Mesodermal cell (in vitro differentiated cells): ENCODE measurements around the gene MRPL37.

ENCODE experiments used
- H3K27ac ChIP-seq: 2 replicates; pipeline ENCODE4 v1.7.0; 2013; ENCODE audit warnings: mild to moderate bottlenecking, low read depth, low read length, moderate library complexity; ENCODE audit not compliant: severe bottlenecking
- H3K36me3 ChIP-seq: 2 replicates; pipeline ENCODE4 v1.7.1; 2013; ENCODE audit warnings: mild to moderate bottlenecking, low read length, moderate library complexity; ENCODE audit not compliant: control insufficient read depth, insufficient read depth
- H3K4me1 ChIP-seq: one replicate; pipeline ENCODE4 v1.7.1; 2013; ENCODE audit warnings: mild to moderate bottlenecking, low read length; ENCODE audit not compliant: insufficient read depth, control insufficient read depth, poor library complexity, severe bottlenecking
- H3K4me3 ChIP-seq: 2 replicates; pipeline ENCODE4 v1.7.0; 2013; ENCODE audit warnings: low read length, control low read depth, mild to moderate bottlenecking; ENCODE audit not compliant: insufficient read depth, poor library complexity, severe bottlenecking; ENCODE audit errors: extremely low read depth
- H3K9me3 ChIP-seq: 2 replicates; pipeline ENCODE4 v1.7.1; 2013; ENCODE audit warnings: mild to moderate bottlenecking, low read length, moderate library complexity; ENCODE audit not compliant: control insufficient read depth
- whole genome bisulfite sequencing, 2 experiments: methylation state at CpG; one replicate each; pipeline ENCODE4 v1.1.5; 2013; ENCODE audit warnings: missing lambda C conversion rate in 2 of 2; ENCODE audit not compliant: insufficient coverage in 2 of 2; 5-methylcytosine and 5-hydroxymethylcytosine counted together

MRPL37 gene

DNA sequence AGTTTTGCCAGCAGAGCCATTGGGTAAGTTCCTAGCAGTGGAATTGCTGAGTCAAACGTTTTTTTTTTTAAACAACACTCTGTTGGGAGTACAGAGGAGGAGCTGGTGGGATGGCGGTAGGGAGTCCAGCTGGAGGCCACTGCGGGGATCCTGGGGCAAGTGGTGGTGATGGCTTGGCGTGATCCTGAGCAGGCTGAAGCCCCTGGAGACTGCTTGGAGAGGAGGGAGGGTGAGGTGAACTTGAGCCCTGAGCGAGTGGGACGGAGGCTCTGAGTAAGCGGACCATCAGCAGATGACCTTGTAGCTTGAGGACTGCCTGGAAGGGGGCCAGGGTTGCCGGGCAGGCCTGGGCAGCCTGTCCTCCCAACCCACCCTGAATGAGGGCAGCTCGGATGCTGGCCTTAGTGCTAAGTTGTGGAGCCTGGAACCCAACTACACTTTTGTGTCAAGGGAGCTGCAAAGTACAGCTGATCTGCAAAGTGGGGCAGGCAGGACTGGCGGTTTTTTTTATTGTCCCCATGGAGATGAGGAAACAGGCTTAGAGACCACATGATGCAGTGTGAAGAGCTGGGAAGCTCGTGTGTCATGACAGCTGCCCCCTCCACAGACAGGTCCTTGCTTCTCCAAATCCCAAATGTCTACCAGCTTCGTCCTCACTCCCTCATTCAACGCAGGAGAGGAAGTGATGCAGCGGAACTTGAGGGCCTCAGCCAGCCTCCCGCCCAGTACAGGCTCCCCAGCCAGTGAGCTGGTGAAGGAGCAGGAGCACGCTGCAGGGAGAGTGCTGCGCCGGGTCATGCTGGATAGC is 20.2 kb downstream of the MRPL37 start:
- Histone ChIP-seq H3K27ac (peak overlapping the region; percentile 54), H3K4me3 (no peak overlapping the region), H3K36me3 (peaks cover 45% of the 10 kb centered on the region), H3K9me3 (no peaks in the 10 kb centered on the region), H3K4me1 (peaks cover 22% of the 10 kb centered on the region)
- 83 to 84% methylated on average over 13 to 16 of the region's 18 CpGs for WGBS, 2 experiments

DNA sequence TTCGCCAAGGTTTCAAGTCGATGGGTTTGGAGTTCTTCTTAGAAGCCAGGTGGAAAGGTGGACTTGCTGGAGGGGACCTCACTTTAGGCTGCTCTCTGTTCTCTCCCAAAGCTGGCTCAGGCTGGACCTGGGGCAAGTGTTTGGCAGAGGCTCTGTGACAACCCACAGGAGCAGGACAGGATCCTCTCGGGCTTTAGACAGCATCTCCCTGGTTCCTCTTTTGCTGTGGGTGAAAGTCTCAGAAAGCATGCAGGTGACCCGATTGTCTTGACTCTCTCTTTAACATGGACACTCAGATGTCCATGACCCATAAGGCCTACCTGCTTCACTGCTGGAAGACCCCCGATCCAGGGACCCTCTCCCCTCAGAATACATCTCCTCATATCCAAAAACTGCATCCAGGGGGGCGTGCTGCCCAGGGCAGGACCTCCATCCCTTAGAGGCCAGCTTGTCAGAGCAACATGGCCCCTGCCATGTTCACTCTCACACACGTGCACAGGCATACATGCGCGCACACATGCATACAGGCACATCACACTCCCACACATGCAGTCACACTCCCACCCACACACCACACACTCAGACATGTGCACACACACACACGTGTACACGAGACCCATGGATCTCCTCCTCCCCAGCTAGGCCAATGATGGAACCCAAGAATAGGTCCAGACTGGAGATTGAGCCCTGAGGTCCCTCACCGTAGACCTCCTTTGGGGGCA is 21.3 kb downstream of the MRPL37 start:
- Histone ChIP-seq H3K4me1 (peaks cover 31% of the 10 kb centered on the region), H3K36me3 (peaks cover 44% of the 10 kb centered on the region), H3K4me3 (no peak overlapping the region), H3K9me3 (no peaks in the 10 kb centered on the region), H3K27ac (peak overlapping the region; percentile 41)
- 86 to 97% methylated on average over 9 to 11 of the region's 12 CpGs for WGBS, 2 experiments

DNA sequence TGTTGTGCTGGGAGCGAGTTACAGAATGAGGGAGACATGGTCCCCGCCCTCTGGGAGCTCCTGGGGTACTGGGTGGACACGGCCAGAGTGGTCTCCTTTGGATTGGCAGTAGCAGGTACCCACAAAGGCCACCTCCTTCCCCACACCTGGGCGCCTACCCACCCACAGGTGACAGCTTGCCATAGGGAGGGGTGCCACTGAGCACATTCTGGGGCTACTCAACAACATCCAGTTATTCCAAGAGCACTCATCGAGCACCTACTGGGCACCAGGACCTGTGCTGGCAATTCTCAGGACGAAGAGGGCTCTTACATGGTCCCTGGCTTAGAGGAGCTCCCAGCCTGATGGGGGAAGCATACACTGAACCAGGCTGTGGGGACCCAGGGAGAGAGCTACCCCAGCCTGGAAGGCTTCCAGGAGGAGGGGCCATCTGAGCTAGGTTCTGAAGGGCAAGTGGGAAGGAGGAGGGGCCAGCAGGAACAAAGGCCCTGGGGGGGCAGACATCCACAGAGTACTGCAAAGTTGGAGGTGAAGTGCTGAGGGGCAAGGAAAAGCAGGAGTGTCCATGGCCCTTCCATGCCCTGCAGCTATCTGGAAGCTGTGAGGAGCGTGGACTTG is 22.0 kb downstream of the MRPL37 start:
- Histone ChIP-seq H3K4me1 (peaks cover 33% of the 10 kb centered on the region), H3K4me3 (no peak overlapping the region), H3K9me3 (no peaks in the 10 kb centered on the region), H3K36me3 (peaks cover 40% of the 10 kb centered on the region), H3K27ac (no peak overlapping the region)
- WGBS, 2 experiments = 94 to 100% methylated on average over 5 to 7 of the region's 7 CpGs

DNA sequence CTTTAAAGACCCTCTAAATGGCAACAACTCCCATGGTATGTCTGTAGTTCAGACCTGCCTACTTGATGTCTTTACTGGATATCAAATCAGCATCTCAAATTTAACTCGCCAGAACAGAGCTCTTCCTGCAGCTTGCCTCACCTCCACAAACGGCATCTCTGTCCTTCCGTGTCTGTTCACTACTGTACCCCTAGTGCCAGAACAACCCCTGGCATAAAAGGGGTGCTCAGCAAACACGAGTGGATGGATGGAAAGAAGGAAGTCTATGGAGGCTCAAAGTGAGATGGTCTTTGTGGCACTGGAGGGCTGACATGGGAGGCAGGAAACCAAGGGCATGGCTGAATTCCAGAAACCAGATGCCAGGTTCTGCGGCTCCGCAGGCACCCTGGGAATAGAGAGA is 22.7 kb downstream of the MRPL37 start:
- H3K4me3 ChIP-seq = no peak overlapping the region
- no peaks in the 10 kb centered on the region for H3K9me3 ChIP-seq
- peaks cover 32% of the 10 kb centered on the region for H3K36me3 ChIP-seq
- H3K27ac ChIP-seq = no peak overlapping the region
- WGBS, 2 experiments = 90 to 95% methylated on average over 3 to 6 of the region's 6 CpGs
- peaks cover 40% of the 10 kb centered on the region for H3K4me1 ChIP-seq

DNA sequence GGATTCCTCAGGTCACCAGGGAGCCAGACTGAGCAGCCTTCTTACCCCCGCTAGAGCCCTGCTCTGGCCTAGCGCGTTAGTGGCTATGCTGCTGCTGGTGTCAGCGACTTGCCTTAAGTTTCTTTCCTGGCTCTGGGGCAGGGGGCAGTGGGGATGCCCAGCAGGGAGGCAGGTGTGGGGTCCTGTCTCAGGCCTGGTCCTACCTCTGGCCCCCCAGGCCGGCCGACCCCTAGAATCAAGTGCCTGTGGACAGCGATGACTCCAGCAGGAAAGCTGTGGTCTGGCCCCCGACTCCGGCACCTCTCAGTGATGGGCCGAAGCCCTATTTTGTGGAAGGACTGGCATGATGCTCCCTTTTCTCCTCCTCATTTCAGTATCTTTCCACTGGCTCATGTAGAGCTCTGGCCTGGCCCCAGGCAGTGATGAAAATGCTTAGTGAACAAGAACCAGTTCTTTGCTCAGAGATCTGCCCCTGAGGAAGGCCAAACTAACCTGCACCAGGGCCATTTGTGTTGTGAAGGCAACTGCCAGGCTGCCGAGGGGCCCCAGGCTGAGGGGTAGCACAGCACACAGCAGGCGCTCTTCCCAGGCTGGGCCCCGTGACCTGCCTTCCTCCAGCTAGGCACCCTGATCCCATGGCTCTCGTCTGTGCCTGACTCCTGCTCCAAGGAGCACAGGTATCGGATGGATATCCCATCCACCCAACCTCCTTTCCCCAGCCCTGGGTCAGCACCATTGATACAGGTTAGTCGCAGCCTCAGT is 23.7 kb downstream of the MRPL37 start:
- WGBS, 2 experiments = 91 to 94% methylated on average over 10 to 15 of the region's 16 CpGs
- peaks cover 23% of the 10 kb centered on the region for H3K36me3 ChIP-seq
- H3K4me1 ChIP-seq = peaks cover 49% of the 10 kb centered on the region
- H3K9me3 ChIP-seq = no peaks in the 10 kb centered on the region
- no peak overlapping the region for H3K27ac ChIP-seq
- no peak overlapping the region for H3K4me3 ChIP-seq

DNA sequence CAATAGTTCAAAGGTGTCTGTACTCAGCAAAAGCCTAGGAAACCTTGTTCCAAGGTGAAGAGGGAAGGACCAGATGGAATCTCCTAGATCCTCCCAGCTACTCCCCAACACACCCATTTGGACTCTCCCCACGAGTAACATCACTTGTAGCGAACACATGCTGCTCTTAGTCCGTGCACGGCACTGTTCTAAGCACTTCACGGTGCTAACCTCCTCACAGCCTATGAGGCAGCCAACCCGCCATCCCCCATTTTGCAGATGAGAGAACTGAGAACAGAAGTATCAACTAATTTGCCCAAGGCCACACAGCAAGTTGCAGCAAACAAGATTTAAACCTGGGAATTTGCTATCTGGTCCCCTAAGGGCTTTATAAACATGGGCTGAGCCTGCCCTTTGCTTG is 24.3 kb downstream of the MRPL37 start:
- H3K4me3 ChIP-seq = no peak overlapping the region
- H3K36me3 ChIP-seq = peaks cover 22% of the 10 kb centered on the region
- 87 to 90% methylated on average over 6 of the region's 6 CpGs for WGBS, 2 experiments
- H3K4me1 ChIP-seq = peaks cover 53% of the 10 kb centered on the region
- H3K9me3 ChIP-seq = no peaks in the 10 kb centered on the region
- H3K27ac ChIP-seq = no peak overlapping the region

DNA sequence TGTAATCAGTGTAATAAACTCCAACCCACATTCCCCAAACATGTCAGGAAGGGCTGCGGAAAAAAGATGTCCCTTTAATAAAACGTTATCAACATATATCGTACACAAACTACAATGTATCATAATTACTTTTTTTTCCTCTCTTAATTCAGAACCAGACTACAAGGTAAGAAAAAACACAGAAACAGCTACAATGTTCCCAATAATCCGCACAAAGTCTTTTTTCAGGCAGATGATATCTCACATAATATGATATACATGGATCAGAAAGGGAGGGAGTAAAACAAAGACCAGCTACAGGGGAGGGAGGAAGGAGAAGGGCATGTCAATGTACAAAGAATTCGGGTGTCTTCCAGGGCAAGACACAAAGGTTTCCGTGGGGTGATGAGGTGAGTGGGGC is 25.4 kb downstream of the MRPL37 start:
- Histone ChIP-seq H3K9me3 (no peaks in the 10 kb centered on the region), H3K4me1 (peaks cover 51% of the 10 kb centered on the region), H3K36me3 (peaks cover 19% of the 10 kb centered on the region), H3K4me3 (no peak overlapping the region), H3K27ac (no peak overlapping the region)
- 90 to 92% methylated on average over 5 of the region's 6 CpGs for WGBS, 2 experiments

DNA sequence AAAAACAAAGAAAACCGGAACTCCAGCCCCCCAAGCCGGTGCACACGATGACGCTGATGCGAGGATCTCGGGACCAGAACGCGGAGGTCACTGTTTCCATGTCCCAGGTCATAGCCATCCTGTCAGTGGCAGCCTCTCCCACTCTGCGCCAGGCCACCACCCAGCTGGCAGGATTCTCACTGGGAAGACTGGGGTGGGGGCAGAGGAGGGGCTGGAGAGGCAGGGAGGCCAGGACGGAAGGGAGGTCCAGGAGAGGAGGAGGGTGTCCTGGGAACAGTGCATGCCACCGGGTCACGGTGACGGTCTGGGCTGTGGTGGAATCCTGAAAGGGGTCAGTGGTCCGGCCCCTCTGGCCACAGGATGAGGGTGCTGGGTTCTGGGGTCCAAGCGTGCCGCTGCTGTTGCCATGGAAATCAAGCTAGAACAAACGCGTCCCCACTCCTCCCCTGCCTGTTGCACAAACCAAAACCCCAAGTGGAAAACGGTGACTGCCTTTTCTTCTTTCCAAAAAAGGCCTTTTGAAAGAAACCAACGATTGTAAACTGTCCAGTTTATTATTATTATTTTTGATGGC is 26.1 kb downstream of the MRPL37 start:
- Histone ChIP-seq H3K27ac (no peak overlapping the region), H3K36me3 (peaks cover 21% of the 10 kb centered on the region), H3K9me3 (no peaks in the 10 kb centered on the region), H3K4me1 (peaks cover 48% of the 10 kb centered on the region), H3K4me3 (no peak overlapping the region)
- 93 to 94% methylated on average over 16 to 17 of the region's 20 CpGs for WGBS, 2 experiments

DNA sequence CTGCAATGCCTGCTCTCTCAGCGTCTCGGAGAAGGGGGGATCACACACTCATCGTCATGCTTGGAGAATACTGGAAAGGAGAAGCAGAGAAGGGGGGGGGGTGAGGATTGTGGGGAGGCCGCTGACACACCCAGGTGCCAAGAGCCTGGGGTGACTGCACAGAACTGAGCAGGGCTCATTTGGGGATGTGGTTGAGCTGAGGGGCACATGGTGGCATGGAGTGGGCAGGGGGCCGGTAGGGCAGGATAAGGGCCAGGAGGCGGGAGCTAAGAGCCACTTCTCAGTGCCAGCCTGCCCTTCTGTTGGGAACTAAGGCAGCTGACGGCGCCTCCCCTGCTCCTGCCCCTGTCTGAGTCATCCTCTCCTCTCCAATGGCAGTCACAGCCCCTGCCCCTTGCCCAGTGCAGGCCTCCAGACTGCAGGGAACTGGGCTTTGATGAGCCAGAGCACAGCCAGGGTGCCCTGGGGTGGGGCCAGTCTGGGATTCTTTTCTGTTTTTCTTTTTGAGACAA is 27.2 kb downstream of the MRPL37 start:
- WGBS, 2 experiments = 75 to 88% methylated on average over 7 of the region's 8 CpGs
- H3K27ac ChIP-seq = peak overlapping the region; percentile 43

DNA sequence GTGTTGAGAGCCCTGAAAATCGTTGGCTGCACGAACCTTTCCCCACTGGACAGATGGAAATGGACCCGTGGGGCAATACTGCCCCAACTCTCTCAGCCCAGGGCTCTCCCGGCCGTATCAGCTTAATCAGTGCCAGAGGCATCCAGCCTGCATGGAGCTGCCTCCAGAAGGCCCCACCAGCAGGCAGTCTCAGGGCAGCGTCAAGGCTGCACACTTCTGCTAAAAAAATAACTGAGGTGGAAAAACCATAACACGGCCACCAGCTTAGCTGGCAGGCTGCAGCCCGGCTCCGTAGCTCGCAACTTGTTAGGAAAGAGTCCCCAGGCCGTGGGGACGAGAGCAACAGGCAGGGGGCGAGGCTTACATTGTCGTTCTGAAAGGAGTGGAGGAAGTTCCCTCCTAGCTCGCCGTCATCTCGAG is 27.9 kb downstream of the MRPL37 start:
- Histone ChIP-seq H3K27ac (peak overlapping the region; percentile 43), H3K4me3 (no peak overlapping the region), H3K4me1 (peaks cover 48% of the 10 kb centered on the region), H3K9me3 (no peaks in the 10 kb centered on the region), H3K36me3 (peaks cover 28% of the 10 kb centered on the region)
- 76 to 77% methylated on average over 17 of the region's 17 CpGs for WGBS, 2 experiments

More for the DNA sequence above, 27.2 kb downstream of the MRPL37 start:
- H3K9me3 ChIP-seq = no peaks in the 10 kb centered on the region
- peaks cover 26% of the 10 kb centered on the region for H3K36me3 ChIP-seq
- H3K4me3 ChIP-seq = no peak overlapping the region
- peaks cover 48% of the 10 kb centered on the region for H3K4me1 ChIP-seq
